Activated T-helper 1 cell treated with anti-CD3 and anti-CD28 coated beads, Interleukin-12 subunit alpha, Interleukin-12 subunit beta, Interleukin-2, Interleukin-4 antibody, amounts not matched to agents 30 ng/mL and 10 ng/mL and 1 ng/mL, durations not matched to agents 14 hours and 24 hours and 36 hours (primary cell): Measurements from ENCODE around the gene PCSK2. TPM values are rescaled to one million over a fixed set of nuclear protein-coding genes. Genes with fewer than 3 reads are reported as not detected.
"Not testable (repeated sequence)": the region's sequence is repeated elsewhere in the genome, so short reads cannot be mapped to it uniquely, and the experiment has no call there.

ENCODE experiments used
- DNase-seq: peaks from one replicate; pipeline ENCODE4 v3.0.0; 2021; ENCODE audit warnings: low spot score
- H3K27ac Mint-ChIP-seq: one replicate; pipeline ENCODE4 v1.8.0; 2021; ENCODE audit warnings: mild to moderate bottlenecking, mixed read lengths
- H3K27me3 Mint-ChIP-seq: one replicate; pipeline ENCODE4 v1.8.0; 2022; ENCODE audit warnings: mild to moderate bottlenecking, moderate library complexity, mixed read lengths; ENCODE audit not compliant: insufficient read depth
- H3K36me3 Mint-ChIP-seq: one replicate; pipeline ENCODE4 v1.8.0; 2021; ENCODE audit warnings: low read depth, mixed read lengths
- H3K4me1 Mint-ChIP-seq: one replicate; pipeline ENCODE4 v1.8.0; 2021; ENCODE audit warnings: low read depth, mixed read lengths
- H3K4me3 Mint-ChIP-seq: one replicate; pipeline ENCODE4 v1.8.0; 2021; ENCODE audit warnings: mild to moderate bottlenecking, moderate library complexity, mixed read lengths
- H3K9me3 Mint-ChIP-seq: one replicate; pipeline ENCODE4 v1.8.0; 2021; ENCODE audit warnings: mixed read lengths
- intact Hi-C: fragments of 100-400 bp; cut with micrococcal nuclease; formaldehyde crosslinking; loops from one replicate; pipeline ENCODE4 v1.15.1; 2024
- total RNA-seq: library from RNA; stranded (reverse); gene quantifications from 2 replicates; pipeline ENCODE4 v1.2.3, GENCODE V29; 2022

PCSK2 gene, protein sequence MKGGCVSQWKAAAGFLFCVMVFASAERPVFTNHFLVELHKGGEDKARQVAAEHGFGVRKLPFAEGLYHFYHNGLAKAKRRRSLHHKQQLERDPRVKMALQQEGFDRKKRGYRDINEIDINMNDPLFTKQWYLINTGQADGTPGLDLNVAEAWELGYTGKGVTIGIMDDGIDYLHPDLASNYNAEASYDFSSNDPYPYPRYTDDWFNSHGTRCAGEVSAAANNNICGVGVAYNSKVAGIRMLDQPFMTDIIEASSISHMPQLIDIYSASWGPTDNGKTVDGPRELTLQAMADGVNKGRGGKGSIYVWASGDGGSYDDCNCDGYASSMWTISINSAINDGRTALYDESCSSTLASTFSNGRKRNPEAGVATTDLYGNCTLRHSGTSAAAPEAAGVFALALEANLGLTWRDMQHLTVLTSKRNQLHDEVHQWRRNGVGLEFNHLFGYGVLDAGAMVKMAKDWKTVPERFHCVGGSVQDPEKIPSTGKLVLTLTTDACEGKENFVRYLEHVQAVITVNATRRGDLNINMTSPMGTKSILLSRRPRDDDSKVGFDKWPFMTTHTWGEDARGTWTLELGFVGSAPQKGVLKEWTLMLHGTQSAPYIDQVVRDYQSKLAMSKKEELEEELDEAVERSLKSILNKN
- not detected in 2 replicates for total RNA-seq

DNA sequence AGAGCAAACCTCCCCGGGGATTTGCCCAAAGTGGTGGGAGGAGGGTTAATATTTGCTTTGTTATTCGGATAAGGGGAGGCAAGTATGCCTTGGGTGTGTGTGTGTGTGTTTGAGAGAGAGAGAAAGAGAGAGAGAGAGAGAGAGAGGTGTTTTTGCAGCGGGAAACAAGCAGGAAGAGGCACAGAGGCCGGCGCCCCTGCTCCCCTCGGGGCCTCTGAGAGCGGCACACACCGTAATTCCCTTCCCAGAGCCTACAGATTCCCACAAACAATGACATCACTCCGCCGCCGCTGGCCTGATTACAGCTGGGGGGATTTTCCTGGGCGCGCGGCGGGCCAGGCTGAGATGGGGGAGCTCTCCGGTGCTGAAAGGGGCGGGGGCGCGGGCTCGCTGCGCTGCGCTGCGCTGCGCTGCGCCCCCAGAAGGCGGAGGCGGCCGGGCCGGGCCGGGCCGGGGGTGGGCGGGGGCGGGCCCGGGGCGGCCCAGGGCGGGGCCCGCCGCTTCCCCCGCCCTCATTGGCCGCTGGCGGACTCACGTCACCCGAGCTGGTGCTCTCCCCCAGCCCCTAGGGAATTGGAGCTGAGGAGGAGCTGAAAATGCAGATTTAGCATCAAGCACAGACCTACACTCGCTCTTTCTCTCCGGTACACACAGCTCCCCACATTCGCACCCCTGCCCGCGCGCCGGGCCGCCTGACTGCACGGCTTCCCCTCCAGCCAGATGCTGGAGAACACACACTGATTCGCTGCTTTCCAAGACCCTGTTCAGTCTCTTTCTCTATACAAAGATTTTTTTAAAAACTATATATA is at the start of gene PCSK2:
PCSK2 (plus strand) TSS at position 631 of the 809 bp plus-strand sequence. CDS start 266 bp downstream, outside the sequence.
- DNase-seq = no peak
- intact Hi-C loops = no loop called here
- Mint-ChIP-seq H3K4me3 (no peak within 1 kb of the TSS), H3K4me1 (no peaks in the 10 kb centered on the region), H3K27me3 (peaks cover 44% of the 10 kb centered on the region), H3K36me3 (no peaks in the 10 kb centered on the region), H3K9me3 (no peaks in the 10 kb centered on the region), H3K27ac (peak within 1 kb of the TSS; percentile 11)

DNA sequence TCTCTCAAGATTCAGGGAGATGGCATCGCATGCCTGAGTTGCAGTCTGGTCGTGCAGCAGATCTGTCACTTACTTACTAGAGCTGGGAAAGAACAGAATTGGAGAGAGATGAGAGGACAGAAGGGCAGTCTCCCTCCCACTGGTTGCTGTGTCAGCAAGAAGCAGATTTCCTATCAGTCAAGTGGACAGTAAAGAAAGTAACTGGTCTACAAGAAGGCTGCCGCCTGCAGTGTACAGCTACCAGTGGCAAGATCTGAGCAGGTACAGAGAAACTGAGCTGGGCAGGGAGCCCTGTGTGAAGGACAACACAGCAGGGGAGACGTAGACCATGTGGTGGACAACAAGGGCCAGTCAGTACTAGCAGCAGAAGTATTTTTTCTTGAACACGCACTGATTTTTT is 49.5 kb upstream of the PCSK2 start:
- DNase-seq = no peak
- no peak overlapping the region for H3K4me3 Mint-ChIP-seq
- no peaks in the 10 kb centered on the region for H3K27me3 Mint-ChIP-seq
- no peak overlapping the region for H3K27ac Mint-ChIP-seq
- H3K9me3 Mint-ChIP-seq = peaks cover 4% of the 10 kb centered on the region
- intact Hi-C loops = no loop called here
- no peaks in the 10 kb centered on the region for H3K36me3 Mint-ChIP-seq
- H3K4me1 Mint-ChIP-seq = no peaks in the 10 kb centered on the region

DNA sequence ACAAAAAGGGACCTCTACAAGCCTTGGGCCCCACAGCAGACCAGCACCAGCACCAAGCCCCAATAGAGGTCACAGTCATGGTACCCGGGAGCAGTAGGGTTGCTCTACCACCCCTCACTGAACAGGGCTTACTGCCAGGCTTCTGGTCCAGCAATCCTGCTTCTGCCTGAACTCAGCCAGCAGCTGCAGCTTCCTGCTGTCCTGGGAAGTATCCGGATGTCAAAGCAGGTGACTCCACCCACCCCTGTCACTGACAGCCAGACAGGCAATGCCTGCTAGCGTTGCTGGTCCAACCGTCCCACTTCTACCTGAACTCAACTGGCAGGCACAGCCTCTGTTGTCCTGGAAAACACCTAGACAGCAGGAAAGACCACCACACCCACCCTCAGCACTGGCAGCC is 47.0 kb upstream of the PCSK2 start:
- H3K4me3 Mint-ChIP-seq = no peak overlapping the region
- no peak overlapping the region for H3K27ac Mint-ChIP-seq
- DNase-seq = no peak
- no peaks in the 10 kb centered on the region for H3K27me3 Mint-ChIP-seq
- no peaks in the 10 kb centered on the region for H3K4me1 Mint-ChIP-seq
- no peaks in the 10 kb centered on the region for H3K36me3 Mint-ChIP-seq
- peaks cover 16% of the 10 kb centered on the region for H3K9me3 Mint-ChIP-seq
- intact Hi-C loops = no loop called here

DNA sequence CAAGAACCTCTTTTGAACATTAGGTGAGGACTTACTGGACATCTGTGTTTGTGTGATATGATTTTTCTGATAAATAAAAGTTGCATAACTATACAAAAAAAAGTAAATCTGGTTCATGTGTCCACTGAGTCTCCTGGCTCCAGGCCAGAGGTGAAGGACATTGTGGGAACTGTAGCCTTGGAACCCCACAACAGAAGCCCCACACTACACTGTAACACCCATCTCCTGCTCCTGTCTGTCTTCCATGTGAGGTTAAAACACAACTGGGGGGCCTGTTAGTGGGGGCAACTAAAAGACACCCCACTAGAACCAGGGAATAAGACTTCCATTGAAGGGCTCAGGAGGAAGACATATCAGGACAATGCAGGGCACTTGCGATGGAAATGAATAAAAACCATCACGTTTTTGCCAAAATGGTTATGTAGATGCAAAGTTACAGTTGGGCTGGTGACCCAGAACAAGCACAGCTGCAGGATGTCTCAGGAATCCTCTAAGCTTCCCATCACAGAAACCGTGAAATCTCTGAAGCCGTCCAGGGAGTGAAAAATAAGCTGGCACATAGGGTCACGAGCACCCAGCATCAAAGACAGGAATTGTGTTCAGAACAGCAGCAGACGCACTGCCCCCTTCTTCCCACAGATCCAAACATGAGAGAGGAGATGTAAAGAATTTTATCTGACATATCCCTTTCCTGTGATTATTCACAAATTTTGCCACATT is 36.7 kb upstream of the PCSK2 start:
- Mint-ChIP-seq H3K4me3 (no peak overlapping the region), H3K4me1 (no peaks in the 10 kb centered on the region), H3K27me3 (no peaks in the 10 kb centered on the region), H3K27ac (no peak overlapping the region), H3K9me3 (peaks cover 3% of the 10 kb centered on the region), H3K36me3 (no peaks in the 10 kb centered on the region)
- intact Hi-C loops = no loop called here
- DNase-seq = no peak

DNA sequence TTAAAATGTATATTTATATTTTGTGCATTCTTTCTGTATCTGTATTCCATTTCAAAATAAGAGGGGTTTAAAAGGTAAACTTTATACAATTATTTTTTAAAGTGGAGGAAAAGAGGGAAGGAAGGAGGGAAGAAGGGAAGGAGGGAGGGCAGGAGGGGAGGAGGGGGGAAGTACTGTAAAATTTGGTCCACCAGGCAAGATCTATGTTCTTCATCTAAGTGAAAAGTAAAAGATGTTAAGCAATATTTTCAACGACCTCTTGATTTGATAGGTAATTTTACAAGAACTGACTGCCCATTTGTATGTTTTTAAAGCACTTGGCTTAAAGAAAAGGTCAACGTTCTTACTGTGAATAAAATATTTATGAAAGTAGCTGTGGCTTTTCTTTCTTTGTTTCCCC is 29.8 kb upstream of the PCSK2 start:
- H3K36me3 Mint-ChIP-seq = no peaks in the 10 kb centered on the region
- H3K9me3 Mint-ChIP-seq = no peaks in the 10 kb centered on the region
- no peaks in the 10 kb centered on the region for H3K4me1 Mint-ChIP-seq
- H3K27ac Mint-ChIP-seq = no peak overlapping the region
- H3K4me3 Mint-ChIP-seq = no peak overlapping the region
- intact Hi-C loops = no loop called here
- no peaks in the 10 kb centered on the region for H3K27me3 Mint-ChIP-seq
- DNase-seq = no peak

DNA sequence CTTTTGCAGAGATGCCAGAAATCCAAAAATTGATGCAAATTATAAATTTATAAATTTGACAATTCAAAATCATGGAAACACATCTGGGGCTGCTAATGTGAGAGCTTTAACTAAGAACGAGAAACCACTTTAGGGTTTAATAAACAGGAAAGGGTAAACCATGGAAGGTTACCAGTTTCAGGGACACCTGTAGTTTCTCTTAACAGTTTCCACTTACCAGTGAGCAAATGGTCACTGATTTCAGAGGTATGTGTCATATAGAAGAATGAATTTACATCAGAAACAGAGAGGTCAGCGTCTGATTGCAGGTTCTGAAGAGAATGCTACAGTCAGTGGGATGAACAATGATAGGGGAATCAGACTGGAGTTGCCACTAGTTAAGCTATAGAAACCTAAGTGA is 24.8 kb upstream of the PCSK2 start:
- H3K27ac Mint-ChIP-seq = no peak overlapping the region

DNA sequence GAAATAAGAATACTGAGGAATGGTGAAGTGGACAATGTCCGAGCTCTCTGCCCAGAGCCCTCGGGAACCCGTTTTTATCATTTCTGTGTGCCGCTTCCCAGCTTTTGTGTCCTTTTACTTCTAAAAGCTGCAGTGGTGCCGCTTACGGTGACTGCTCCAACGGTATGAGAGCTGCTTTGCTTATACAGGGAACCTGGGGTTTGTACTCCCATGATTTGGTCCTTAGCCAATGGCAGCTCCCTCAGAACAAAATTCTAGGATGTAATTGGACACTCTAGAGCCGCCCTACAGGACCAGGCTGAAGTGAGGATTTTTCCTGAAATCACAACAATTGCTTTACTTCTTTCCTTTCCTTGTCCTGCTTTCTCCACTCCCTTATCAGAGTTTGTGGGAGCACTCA is 24.2 kb upstream of the PCSK2 start:
- Mint-ChIP-seq H3K27me3 (no peaks in the 10 kb centered on the region), H3K9me3 (no peaks in the 10 kb centered on the region), H3K4me3 (no peak overlapping the region), H3K36me3 (no peaks in the 10 kb centered on the region), H3K4me1 (no peaks in the 10 kb centered on the region), H3K27ac (no peak overlapping the region)
- no peak for DNase-seq
- intact Hi-C loops = no loop called here

More for the DNA sequence above, 24.8 kb upstream of the PCSK2 start:
- no peak for DNase-seq
- intact Hi-C loops = no loop called here
- Mint-ChIP-seq H3K4me3 (no peak overlapping the region), H3K27me3 (no peaks in the 10 kb centered on the region), H3K9me3 (no peaks in the 10 kb centered on the region), H3K4me1 (no peaks in the 10 kb centered on the region), H3K36me3 (no peaks in the 10 kb centered on the region)

DNA sequence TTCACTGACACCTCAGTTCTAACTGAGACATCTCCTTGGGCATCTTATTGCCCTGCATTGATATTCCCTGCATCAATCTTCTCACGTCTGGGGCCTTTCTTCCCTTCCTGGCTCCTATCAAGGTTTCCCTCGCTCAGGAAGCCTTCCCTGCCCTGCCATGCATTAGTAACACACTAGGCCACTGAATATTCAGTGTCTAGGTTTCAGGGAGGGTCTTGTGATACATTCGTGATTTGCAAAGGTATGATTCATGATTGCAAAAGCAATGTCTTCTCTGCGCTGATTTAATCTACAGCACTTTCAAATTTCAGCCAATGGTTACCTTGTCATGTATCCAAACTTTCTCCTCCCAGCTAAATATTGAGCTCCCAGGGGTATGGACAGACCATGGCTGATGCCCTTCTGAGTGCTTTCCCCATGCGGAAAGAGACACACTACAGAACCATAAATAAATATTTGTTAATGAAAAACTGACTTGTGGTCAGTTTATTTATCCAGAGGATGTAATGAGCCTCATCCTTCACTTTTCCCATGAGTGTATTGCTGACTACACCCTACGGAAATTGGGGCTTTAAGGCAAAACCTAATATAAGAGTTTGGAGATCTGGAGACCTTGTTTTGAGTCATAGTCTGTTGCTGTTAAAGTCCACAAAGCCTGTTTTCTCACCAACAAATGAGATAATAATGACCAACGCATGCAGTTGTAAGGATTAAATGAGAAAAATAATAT is 21.6 kb upstream of the PCSK2 start:
- Mint-ChIP-seq H3K36me3 (no peaks in the 10 kb centered on the region), H3K9me3 (no peaks in the 10 kb centered on the region), H3K4me1 (no peaks in the 10 kb centered on the region), H3K27me3 (no peaks in the 10 kb centered on the region), H3K4me3 (no peak overlapping the region), H3K27ac (no peak overlapping the region)
- no peak for DNase-seq
- intact Hi-C loops = no loop called here

DNA sequence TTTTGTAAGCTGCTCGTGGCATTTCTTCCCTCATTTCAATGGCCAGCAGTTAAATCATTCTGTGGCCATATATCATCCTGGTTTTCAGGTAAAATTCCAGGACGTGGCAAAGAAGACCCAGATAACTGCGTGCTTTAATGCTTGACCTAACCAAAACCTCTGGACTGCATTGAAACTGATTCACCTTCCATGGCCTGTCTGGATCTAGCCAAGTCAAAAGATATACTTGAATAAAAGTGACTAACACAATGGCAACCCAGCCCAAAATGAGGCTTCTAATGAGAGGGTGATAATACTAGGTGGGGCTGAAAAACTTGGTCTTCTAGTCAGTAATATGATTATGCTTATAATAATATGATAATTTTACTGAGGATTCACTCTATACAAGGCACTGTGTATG is 16.5 kb upstream of the PCSK2 start:
- Mint-ChIP-seq H3K27ac (no peak overlapping the region), H3K4me1 (no peaks in the 10 kb centered on the region), H3K4me3 (no peak overlapping the region), H3K36me3 (no peaks in the 10 kb centered on the region), H3K9me3 (no peaks in the 10 kb centered on the region), H3K27me3 (peaks cover 2% of the 10 kb centered on the region)
- intact Hi-C loops = no loop called here
- DNase-seq = no peak

DNA sequence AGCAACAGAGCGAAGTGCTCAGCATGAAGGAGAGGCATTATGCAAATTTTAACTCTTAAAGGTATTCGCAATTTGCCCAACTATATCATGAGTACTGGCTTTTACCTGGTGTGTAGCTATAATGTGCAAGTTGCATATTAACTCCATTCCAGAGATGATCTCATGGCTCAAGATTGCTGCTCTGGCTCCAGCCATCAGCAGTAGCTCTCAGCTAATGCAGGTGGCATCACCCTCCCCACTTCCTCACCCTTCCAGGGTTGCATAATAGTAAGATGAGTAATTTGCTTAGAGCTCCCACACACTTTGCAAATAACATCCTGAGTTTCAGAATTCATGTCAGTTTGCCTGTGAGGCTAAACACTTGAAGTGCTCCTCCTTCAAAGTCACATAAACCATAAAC is 15.9 kb upstream of the PCSK2 start:
- H3K4me3 Mint-ChIP-seq = no peak overlapping the region
- no peak for DNase-seq
- no peak overlapping the region for H3K27ac Mint-ChIP-seq
- peaks cover 2% of the 10 kb centered on the region for H3K27me3 Mint-ChIP-seq
- H3K9me3 Mint-ChIP-seq = no peaks in the 10 kb centered on the region
- H3K4me1 Mint-ChIP-seq = no peaks in the 10 kb centered on the region
- intact Hi-C loops = no loop called here
- H3K36me3 Mint-ChIP-seq = no peaks in the 10 kb centered on the region

DNA sequence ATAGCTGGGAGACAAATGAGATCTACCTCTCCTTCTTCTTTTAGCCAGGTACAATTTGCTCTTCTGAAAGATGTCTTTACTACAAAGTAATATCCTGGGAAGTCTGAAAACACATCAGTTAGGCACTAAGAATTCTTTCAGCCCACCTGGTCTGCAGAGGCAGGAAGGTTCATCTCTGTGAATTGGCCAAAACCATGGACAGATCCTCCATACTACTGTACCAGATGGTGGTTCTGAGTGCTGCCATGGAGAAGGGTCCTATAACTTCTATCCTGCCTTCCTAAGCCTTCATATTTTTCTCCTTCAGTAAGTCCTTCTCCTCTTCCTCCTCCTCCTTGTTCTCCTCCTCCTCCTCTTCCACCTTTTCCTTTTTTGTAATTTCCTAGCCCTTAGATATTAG is 11.7 kb upstream of the PCSK2 start:
- no peak overlapping the region for H3K27ac Mint-ChIP-seq
- no peaks in the 10 kb centered on the region for H3K36me3 Mint-ChIP-seq
- H3K4me1 Mint-ChIP-seq = no peaks in the 10 kb centered on the region
- peaks cover 2% of the 10 kb centered on the region for H3K27me3 Mint-ChIP-seq
- no peak for DNase-seq
- H3K4me3 Mint-ChIP-seq = no peak overlapping the region
- peaks cover 4% of the 10 kb centered on the region for H3K9me3 Mint-ChIP-seq
- intact Hi-C loops = no loop called here

DNA sequence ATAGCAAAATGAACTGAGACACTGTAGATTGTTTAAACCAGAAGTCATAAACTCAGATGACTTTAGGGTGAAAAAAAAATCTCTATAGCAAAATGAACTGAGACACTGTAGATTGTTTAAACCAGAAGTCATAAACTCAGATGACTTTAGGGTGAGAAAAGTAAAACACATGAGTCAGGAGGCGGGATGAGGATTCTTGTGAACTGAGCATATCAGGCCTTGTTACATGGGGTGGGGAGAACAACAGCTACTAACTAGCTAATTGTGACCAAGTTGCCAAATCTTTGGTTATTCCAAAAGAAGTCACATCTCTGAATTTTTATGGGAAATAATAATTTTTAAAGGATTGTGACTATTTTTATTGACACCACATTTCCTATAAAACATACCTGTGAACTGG is 7.0 kb upstream of the PCSK2 start:
- DNase-seq, intact Hi-C loops, H3K4me1 Mint-ChIP-seq, H3K36me3 Mint-ChIP-seq, H3K9me3 Mint-ChIP-seq, H3K4me3 Mint-ChIP-seq, H3K27me3 Mint-ChIP-seq, H3K27ac Mint-ChIP-seq: not testable (repeated sequence)
